Measurements from ENCODE around the gene KIF25. TPM values are rescaled to one million over a fixed set of nuclear protein-coding genes. Genes with fewer than 3 reads are reported as not detected.
A peak's percentile ranks its signal among the peaks of the same experiment; 100 is the strongest.

The KIF25 gene
- total and polyA plus RNA-seq, 8 donors = 0.31 to 0.37 (median 0.33) TPM; not detected in 5

DNA sequence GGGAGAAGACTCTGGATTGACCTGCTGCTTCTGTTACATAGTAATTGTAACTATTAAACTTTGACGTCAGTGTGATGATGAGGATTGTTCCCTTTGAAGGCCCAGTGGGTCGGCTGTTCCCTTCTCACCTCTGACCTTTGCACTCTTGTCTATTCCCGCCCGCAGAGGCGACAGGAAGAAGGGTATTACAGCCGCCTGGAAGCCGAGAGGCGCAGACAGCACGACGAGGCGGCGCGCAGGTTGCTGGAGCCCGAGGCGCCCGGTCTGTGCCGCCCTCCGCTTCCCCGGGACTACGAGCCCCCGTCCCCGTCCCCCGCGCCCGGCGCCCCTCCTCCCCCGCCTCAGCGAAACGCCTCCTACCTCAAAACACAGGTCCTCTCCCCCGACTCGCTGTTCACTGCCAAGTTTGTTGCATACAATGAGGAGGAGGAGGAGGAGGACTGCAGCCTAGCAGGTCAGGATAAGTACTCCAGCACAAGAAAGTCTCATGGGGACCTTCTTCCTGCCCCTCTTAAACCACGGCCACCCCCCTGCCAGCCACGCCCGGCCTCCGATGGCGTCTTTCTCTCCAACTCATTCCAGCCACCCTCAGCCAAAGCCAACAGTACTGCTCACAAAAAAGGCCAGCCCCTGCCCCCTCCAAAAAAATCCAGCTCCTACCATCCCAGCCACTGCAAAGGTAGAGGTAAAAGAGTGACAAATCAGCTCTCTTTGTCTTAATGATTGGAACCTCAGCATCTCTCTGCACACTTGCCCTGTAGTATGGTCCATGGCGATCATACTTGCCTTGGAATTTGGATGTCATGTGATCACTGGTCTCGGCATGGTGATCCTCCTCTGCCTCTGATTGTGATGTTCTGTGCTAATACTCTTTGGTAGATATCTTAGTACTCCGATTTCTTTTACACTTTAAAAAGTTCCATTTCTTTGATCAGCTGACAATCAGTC is 31.6 kb upstream of the KIF25 start:
- H3K27ac ChIP-seq = peak overlapping the region; percentile 28 to 78 (median 62)
- H3K4me3 ChIP-seq = no peak overlapping the region
- H3K9me3 ChIP-seq = no peaks in the 10 kb centered on the region
- no peak for TF ChIP-seq POLR2A (IDR thresholded peaks at IDR 0.05)
- TF ChIP-seq EP300 (IDR thresholded peaks at IDR 0.05) = no peak
- TF ChIP-seq CTCF (IDR thresholded peaks at IDR 0.05) = no peak
- TF ChIP-seq POLR2AphosphoS5 (IDR thresholded peaks at IDR 0.05) = no peak
- no peaks in the 10 kb centered on the region for H3K27me3 ChIP-seq
- H3K4me1 ChIP-seq = peaks cover 6 to 35% (median 22%) of the 10 kb centered on the region in 4 donors
- peaks cover 24 to 77% (median 73%) of the 10 kb centered on the region in 4 donors for H3K36me3 ChIP-seq
- no peak for DNase-seq
- WGBS, 5 donors = 45 to 72% (median 52%) methylated on average over 37 to 39 of the region's 39 CpGs
- intact Hi-C loops (cut with DNase I; ENCODE audit: low total_unique reads) = no loop called here

- no peaks in the 10 kb centered on the region for H3K9me3 ChIP-seq
- 74 to 87% (median 82%) methylated on average over 8 of the region's 8 CpGs for WGBS, 5 donors
- TF ChIP-seq EP300 (IDR thresholded peaks at IDR 0.05) = no peak
- no peak for TF ChIP-seq CTCF (IDR thresholded peaks at IDR 0.05)
- TF ChIP-seq POLR2AphosphoS5 (IDR thresholded peaks at IDR 0.05) = no peak
- TF ChIP-seq POLR2A (IDR thresholded peaks at IDR 0.05) = no peak
- DNase-seq = no peak
- H3K4me3 ChIP-seq = no peak overlapping the region
- H3K36me3 ChIP-seq = peaks cover 24 to 84% (median 77%) of the 10 kb centered on the region in 4 donors
- H3K4me1 ChIP-seq = peaks cover 6 to 38% (median 22%) of the 10 kb centered on the region in 4 donors
- H3K27ac ChIP-seq = peak overlapping the region in 4 of 5 donors; percentile 56 to 78 (median 72)
- intact Hi-C loops (cut with DNase I; ENCODE audit: low total_unique reads) = no loop called here
- no peaks in the 10 kb centered on the region for H3K27me3 ChIP-seq
Measured at GRCh38 chr6:167966540-167966905, 30.9 kb upstream of the KIF25 start.

DNA sequence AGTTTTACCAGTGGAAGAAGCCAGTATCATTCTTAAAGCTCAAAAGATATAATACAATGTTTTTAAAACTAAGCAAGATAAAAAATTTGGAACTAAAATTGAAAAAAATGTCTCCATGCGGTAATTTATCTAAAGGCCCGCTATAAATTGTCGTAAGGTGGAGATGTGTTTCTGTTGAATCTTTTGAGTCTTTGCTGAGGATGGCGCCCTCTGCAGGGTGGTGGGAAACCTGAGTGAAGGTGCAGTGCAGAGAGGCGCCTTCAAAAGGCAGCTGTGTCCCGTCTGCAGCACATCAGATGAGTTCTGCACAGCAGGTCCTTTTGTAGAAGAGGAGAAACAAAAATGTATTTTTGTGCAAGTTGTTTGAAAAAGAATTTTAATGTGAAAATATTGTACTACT is 29.4 kb upstream of the KIF25 start:
- intact Hi-C loops (cut with DNase I; ENCODE audit: low total_unique reads) = no loop called here
- H3K27ac ChIP-seq = no peak overlapping the region
- WGBS, 5 donors = 72 to 90% (median 76%) methylated on average over 6 of the region's 6 CpGs
- DNase-seq = no peak
- TF ChIP-seq POLR2AphosphoS5 (IDR thresholded peaks at IDR 0.05) (no peak), CTCF (IDR thresholded peaks at IDR 0.05) (peak in 1 of 7 experiments; percentile 29)
- peaks cover 24 to 73% (median 66%) of the 10 kb centered on the region in 4 donors for H3K36me3 ChIP-seq
- H3K27me3 ChIP-seq = no peaks in the 10 kb centered on the region
- H3K4me3 ChIP-seq = no peak overlapping the region
- peaks cover 6 to 42% (median 22%) of the 10 kb centered on the region in 4 donors for H3K4me1 ChIP-seq
- no peaks in the 10 kb centered on the region for H3K9me3 ChIP-seq

DNA sequence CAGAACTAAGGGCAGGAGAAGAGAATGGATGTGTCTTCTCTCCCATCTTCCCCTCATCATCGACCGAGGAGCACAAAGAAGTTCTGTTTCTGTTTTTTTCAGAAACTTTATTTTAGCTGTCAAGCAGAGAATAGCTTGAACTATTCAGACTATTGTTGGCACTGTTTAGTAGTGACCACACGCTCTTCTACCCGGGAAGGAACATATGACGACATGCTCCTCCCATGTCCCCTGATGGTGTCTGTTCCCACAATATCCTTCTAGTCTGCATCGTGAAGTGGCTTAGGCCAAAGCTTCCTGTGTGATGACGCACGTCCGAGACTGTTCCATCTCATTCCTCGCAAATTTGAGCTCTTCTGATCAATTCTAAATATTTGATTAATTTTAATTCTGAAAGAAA is 27.2 kb upstream of the KIF25 start:
- no peaks in the 10 kb centered on the region for H3K27me3 ChIP-seq
- TF ChIP-seq POLR2AphosphoS5 (IDR thresholded peaks at IDR 0.05) = no peak
- H3K36me3 ChIP-seq = peaks cover 24 to 60% (median 57%) of the 10 kb centered on the region in 4 donors
- H3K4me1 ChIP-seq = peaks cover 3 to 31% (median 23%) of the 10 kb centered on the region in 4 donors
- no peak overlapping the region for H3K4me3 ChIP-seq
- H3K9me3 ChIP-seq = no peaks in the 10 kb centered on the region
- WGBS, 5 donors = 89 to 92% (median 91%) methylated on average over 10 of the region's 10 CpGs
- intact Hi-C loops (cut with DNase I; ENCODE audit: low total_unique reads) = no loop called here
- no peak overlapping the region for H3K27ac ChIP-seq
- DNase-seq = no peak

GRCh38 chr6:167972193-167972592 is 25.3 kb upstream of the KIF25 start:
- WGBS, 5 donors = 86 to 90% (median 90%) methylated on average over 10 of the region's 10 CpGs
- Histone ChIP-seq H3K27me3 (no peaks in the 10 kb centered on the region), H3K27ac (no peak overlapping the region), H3K4me1 (peaks cover 0 to 30% (median 13%) of the 10 kb centered on the region in 4 donors), H3K9me3 (no peaks in the 10 kb centered on the region), H3K36me3 (peaks cover 19 to 44% (median 38%) of the 10 kb centered on the region in 4 donors), H3K4me3 (no peak overlapping the region)
- no peak for DNase-seq
- TF ChIP-seq EP300 (IDR thresholded peaks at IDR 0.05) = no peak
- no peak for TF ChIP-seq POLR2A (IDR thresholded peaks at IDR 0.05)
- no peak for TF ChIP-seq CTCF (IDR thresholded peaks at IDR 0.05)
- TF ChIP-seq POLR2AphosphoS5 (IDR thresholded peaks at IDR 0.05) = no peak
- intact Hi-C loops (cut with DNase I; ENCODE audit: low total_unique reads) = no loop called here
